Measurements from ENCODE around the gene NUDT22.

DNA sequence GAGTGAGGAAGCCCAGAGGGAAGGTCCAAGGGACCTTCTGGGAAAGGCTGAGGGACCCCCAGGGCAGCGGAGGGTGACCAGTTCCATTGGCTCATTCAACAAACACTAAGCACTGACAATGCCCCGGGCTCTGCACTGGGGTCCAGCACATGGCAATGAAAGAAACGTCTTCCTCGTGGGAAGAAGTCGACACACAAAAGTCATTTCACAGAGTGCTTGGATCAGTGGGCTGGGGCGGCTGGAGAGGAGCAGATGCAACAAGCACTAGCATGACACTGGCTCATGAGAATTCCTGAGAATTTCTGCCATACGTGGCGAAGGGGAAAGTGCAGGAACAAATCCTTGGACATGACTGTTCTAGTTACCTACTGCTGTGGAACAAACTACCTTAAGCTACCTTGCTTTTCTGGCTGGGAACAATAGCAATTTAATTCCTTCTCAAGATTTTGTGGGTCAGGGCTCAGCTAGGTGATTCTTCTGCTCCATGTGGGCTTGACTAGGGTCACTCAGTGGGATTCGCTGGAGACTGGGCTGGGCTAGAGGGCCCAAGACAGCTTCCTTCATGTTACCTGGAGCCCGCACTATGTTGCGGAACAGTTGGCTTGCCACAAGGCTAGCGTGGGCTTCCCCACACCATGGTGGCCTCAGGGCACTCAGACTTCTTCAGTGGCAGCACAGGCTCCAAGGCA is 47.0 kb upstream of the NUDT22 start:
- TF ChIP-seq, protein P1, sequence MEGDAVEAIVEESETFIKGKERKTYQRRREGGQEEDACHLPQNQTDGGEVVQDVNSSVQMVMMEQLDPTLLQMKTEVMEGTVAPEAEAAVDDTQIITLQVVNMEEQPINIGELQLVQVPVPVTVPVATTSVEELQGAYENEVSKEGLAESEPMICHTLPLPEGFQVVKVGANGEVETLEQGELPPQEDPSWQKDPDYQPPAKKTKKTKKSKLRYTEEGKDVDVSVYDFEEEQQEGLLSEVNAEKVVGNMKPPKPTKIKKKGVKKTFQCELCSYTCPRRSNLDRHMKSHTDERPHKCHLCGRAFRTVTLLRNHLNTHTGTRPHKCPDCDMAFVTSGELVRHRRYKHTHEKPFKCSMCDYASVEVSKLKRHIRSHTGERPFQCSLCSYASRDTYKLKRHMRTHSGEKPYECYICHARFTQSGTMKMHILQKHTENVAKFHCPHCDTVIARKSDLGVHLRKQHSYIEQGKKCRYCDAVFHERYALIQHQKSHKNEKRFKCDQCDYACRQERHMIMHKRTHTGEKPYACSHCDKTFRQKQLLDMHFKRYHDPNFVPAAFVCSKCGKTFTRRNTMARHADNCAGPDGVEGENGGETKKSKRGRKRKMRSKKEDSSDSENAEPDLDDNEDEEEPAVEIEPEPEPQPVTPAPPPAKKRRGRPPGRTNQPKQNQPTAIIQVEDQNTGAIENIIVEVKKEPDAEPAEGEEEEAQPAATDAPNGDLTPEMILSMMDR (conservative IDR thresholded peaks at IDR 0.05; ENCODE audit: low read depth, low read length): no peak
- TF ChIP-seq EZH2 (IDR thresholded peaks at IDR 0.05; ENCODE audit: borderline replicate concordance, low read depth, low read length, poor library complexity, severe bottlenecking): no peak

Measured in A673 (cell line).